ENCODE measurements around the gene KRT33A. TPM values are rescaled to one million over a fixed set of nuclear protein-coding genes. Genes with fewer than 3 reads are reported as not detected.

Gene KRT33A
- total RNA-seq, 4 donors from 2014 or later = not detected

DNA sequence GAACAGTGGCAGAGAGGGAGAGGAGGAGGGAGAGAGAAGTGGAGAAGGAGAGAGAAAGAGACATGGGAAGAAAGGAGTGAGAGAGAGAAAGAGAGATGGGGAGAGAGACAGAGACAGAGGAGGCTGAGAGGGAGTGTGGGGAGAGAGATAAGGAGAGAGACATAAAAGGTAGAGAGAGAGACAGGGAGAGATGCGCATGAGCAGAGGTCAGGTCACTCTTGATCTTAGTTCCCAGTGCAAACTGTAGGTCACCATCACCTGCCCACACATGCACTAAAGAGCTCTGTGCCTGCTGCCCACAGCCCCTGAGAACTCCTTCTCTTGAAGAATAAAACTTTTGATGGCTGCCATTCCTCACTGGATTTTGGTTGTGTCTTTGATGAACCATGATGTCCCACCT, 14.9 kb downstream of the KRT33A start:
- H3K27ac ChIP-seq = no peak overlapping the region
- H3K36me3 ChIP-seq = no peaks in the 10 kb centered on the region
- 77 to 100% methylated on average over 1 of the region's 1 CpG for WGBS, 2 donors (ENCODE audit: low coverage in 1 of 2)
- TF ChIP-seq, protein P1, sequence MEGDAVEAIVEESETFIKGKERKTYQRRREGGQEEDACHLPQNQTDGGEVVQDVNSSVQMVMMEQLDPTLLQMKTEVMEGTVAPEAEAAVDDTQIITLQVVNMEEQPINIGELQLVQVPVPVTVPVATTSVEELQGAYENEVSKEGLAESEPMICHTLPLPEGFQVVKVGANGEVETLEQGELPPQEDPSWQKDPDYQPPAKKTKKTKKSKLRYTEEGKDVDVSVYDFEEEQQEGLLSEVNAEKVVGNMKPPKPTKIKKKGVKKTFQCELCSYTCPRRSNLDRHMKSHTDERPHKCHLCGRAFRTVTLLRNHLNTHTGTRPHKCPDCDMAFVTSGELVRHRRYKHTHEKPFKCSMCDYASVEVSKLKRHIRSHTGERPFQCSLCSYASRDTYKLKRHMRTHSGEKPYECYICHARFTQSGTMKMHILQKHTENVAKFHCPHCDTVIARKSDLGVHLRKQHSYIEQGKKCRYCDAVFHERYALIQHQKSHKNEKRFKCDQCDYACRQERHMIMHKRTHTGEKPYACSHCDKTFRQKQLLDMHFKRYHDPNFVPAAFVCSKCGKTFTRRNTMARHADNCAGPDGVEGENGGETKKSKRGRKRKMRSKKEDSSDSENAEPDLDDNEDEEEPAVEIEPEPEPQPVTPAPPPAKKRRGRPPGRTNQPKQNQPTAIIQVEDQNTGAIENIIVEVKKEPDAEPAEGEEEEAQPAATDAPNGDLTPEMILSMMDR (IDR thresholded peaks at IDR 0.05) = no peak
- TF ChIP-seq EP300 (IDR thresholded peaks at IDR 0.05) (no peak), POLR2AphosphoS5 (IDR thresholded peaks at IDR 0.05) (no peak), POLR2A (IDR thresholded peaks at IDR 0.05) (no peak)
- no peak overlapping the region for H3K4me3 ChIP-seq
- no peaks in the 10 kb centered on the region for H3K4me1 ChIP-seq
- no peaks in the 10 kb centered on the region for H3K9me3 ChIP-seq
- ATAC-seq = no peak
- H3K27me3 ChIP-seq = peaks cover 13% of the 10 kb centered on the region

DNA sequence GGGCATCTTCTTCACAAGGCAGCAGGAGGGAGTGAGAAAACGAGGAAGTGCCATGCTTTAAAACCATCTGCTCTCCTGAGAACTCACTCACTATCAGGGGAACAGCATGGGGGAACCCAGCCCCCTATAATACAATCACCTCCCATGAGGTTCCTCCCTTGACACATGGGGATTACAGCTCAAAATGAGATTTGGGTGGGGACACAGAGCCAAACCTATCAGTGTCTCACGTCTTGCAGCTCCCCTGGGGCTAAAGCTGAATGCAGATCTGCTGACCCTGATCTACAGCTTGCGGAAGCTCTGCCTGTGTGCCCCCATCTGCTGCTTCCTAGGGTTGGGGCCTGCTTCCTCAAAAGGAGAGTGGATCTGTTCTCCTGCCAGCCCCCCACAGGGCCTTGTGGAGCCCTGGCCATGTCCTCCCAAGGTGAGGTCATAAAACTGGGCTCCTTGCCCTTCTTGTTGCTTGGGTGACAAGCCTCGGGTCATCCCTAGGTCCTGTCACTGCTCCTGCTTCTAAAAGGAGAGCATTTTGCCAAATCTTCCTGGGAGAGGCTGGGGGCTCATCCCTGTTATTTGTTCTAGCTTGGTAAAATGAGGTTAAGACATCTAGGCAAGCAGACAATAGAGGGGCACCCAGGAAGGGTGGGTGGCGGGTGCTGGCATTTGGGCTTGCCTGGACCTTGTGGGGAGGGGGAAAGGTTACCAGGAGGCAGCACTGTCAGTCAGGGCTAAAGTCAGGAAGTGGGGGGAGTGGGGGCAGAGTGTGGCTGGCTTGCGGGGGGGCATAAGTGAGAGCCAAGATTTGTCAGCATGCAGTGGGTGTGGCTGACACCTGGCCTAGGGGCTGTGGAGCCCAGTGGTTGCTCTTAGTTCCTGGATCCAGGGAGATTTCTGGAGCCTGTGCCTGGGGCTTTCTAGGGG, 16.0 kb downstream of the KRT33A start:
- no peaks in the 10 kb centered on the region for H3K36me3 ChIP-seq
- H3K9me3 ChIP-seq = no peaks in the 10 kb centered on the region
- no peak for ATAC-seq
- WGBS, 2 donors (ENCODE audit: low coverage in 1 of 2) = 80 to 90% methylated on average over 1 to 2 of the region's 6 CpGs
- peaks cover 13% of the 10 kb centered on the region for H3K27me3 ChIP-seq
- no peak overlapping the region for H3K4me3 ChIP-seq
- H3K27ac ChIP-seq = no peak overlapping the region
- TF ChIP-seq POLR2AphosphoS5 (IDR thresholded peaks at IDR 0.05) (no peak), POLR2A (IDR thresholded peaks at IDR 0.05) (no peak), EP300 (IDR thresholded peaks at IDR 0.05) (no peak)
- TF ChIP-seq, protein P1 (IDR thresholded peaks at IDR 0.05) = no peak
- no peaks in the 10 kb centered on the region for H3K4me1 ChIP-seq

DNA sequence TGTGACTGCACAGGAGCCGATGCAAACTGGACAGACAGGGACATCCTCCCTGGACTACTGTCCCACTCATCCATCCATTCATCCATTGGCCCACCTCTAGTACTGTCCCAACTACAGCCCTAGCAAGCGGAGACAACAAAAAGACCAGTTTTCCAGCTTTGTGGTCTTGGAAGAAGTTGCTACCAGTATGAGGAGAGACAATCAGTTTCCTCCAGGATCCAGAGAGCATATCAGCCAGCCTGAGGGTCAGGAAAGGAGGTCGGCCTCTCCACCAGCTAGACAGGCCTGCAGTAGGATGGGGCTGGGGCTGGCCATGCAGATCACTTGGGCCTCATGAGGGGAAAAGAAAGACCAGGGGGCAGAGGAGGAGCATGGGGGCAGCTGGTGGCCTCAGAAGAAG, 16.8 kb downstream of the KRT33A start:
- whole genome bisulfite sequencing, 2 donors (ENCODE audit: low coverage in 1 of 2) = 100% methylated on average over 1 to 2 of the region's 3 CpGs
- Histone ChIP-seq H3K4me1 (no peaks in the 10 kb centered on the region), H3K27me3 (peaks cover 13% of the 10 kb centered on the region), H3K9me3 (no peaks in the 10 kb centered on the region), H3K27ac (no peak overlapping the region), H3K36me3 (no peaks in the 10 kb centered on the region), H3K4me3 (no peak overlapping the region)
- no peak for TF ChIP-seq EP300 (IDR thresholded peaks at IDR 0.05)
- TF ChIP-seq POLR2A (IDR thresholded peaks at IDR 0.05) = no peak
- TF ChIP-seq, protein P1 (IDR thresholded peaks at IDR 0.05) = no peak
- no peak for TF ChIP-seq POLR2AphosphoS5 (IDR thresholded peaks at IDR 0.05)
- ATAC-seq = no peak

DNA sequence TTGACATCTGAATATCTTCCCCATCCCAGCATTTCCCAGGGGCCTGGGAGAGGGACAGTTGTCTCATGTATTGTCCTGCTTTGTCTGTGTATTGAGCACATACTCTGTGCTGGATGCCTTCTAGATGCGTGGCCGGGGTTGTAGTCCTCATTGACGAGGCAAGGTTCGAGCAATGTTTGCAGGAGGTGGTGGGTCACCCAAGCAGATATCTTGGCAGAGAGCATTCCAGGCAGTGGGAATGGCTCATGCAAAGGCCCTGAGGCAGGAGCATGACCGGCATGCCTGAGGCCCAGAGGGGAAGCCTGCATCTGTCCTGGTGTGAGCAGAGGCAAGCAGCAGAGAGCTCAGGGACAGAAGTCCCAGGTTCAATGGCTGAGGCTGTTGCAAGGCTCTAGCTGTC, 17.5 kb downstream of the KRT33A start:
- WGBS, 2 donors (ENCODE audit: low coverage in 1 of 2) = 92% methylated on average over 2 of the region's 5 CpGs; no CpG with 5 or more reads in 1 of the 2 donors
- Histone ChIP-seq H3K4me3 (no peak overlapping the region), H3K9me3 (no peaks in the 10 kb centered on the region), H3K27ac (no peak overlapping the region), H3K36me3 (no peaks in the 10 kb centered on the region), H3K27me3 (peaks cover 13% of the 10 kb centered on the region), H3K4me1 (no peaks in the 10 kb centered on the region)
- TF ChIP-seq POLR2A (IDR thresholded peaks at IDR 0.05) (no peak), EP300 (IDR thresholded peaks at IDR 0.05) (no peak)
- TF ChIP-seq, protein P1 (IDR thresholded peaks at IDR 0.05) = no peak
- ATAC-seq = no peak

DNA sequence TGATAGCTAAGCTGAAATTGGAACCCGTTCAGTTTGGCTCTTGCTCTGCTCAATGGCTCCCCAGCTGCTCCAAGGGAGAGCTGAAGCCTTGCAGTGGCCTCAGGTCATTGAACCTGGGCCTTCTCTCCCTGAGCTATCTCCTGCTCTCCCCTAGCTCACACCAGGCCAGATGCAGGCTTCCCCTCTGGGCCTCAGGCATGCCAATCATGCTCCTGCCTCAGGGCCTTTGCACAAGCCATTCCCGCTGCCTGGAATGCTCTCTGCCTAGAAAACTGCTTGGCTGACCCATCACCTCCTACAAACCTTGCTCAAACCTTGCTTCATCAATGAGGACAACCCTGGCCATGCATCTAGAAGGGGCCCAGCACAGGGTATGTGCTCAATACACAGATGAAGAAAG, 18.4 kb downstream of the KRT33A start:
- H3K9me3 ChIP-seq = no peaks in the 10 kb centered on the region
- ATAC-seq = no peak
- H3K27ac ChIP-seq = no peak overlapping the region
- H3K36me3 ChIP-seq = no peaks in the 10 kb centered on the region
- no peak overlapping the region for H3K4me3 ChIP-seq
- H3K4me1 ChIP-seq = no peaks in the 10 kb centered on the region
- WGBS, 2 donors (ENCODE audit: low coverage in 1 of 2) = no CpG with 5 or more reads among the region's 2 CpGs
- H3K27me3 ChIP-seq = peaks cover 13% of the 10 kb centered on the region
- TF ChIP-seq POLR2A (IDR thresholded peaks at IDR 0.05) = no peak
- no peak for TF ChIP-seq POLR2AphosphoS5 (IDR thresholded peaks at IDR 0.05)
- no peak for TF ChIP-seq EP300 (IDR thresholded peaks at IDR 0.05)
- TF ChIP-seq, protein P1 (IDR thresholded peaks at IDR 0.05) = no peak

Data from gastroesophageal sphincter (tissue), 4 donors.